ENCODE data around the gene EIF4E2. TPM values are rescaled to one million over a fixed set of nuclear protein-coding genes. Genes with fewer than 3 reads are reported as not detected.

The EIF4E2 gene
- total and polyA plus RNA-seq, 2 experiments from 2014 or later: 53.2 to 85.5 TPM

- no peak within 1 kb of the TSS for H3K27ac ChIP-seq
- no peaks in the 10 kb centered on the region for H3K9me3 ChIP-seq (ENCODE audit: low read depth)
- no peaks in the 10 kb centered on the region for H3K36me3 ChIP-seq
- peaks cover 15% of the 10 kb centered on the region for H3K4me1 ChIP-seq (ENCODE audit: low read depth)
- peak in 1 of 2 donors; percentile 43 for DNase-seq (ENCODE audit: low read depth in 1 of 2, low spot score in 1 of 2)
- H3K27me3 ChIP-seq: no peaks in the 10 kb centered on the region
- H3K4me3 ChIP-seq: no peak within 1 kb of the TSS
- TF ChIP-seq CTCF (IDR thresholded peaks at IDR 0.05; ENCODE audit: low read depth, low read length): no peak
Observed at GRCh38 chr2:232539298-232540231, 10.9 kb upstream of the EIF4E2 start, which contains the start of gene CHRNG. Gene CHRNG (plus strand): TSS chr2:232539692. CDS start chr2:232539748, 56 bp downstream.

DNA sequence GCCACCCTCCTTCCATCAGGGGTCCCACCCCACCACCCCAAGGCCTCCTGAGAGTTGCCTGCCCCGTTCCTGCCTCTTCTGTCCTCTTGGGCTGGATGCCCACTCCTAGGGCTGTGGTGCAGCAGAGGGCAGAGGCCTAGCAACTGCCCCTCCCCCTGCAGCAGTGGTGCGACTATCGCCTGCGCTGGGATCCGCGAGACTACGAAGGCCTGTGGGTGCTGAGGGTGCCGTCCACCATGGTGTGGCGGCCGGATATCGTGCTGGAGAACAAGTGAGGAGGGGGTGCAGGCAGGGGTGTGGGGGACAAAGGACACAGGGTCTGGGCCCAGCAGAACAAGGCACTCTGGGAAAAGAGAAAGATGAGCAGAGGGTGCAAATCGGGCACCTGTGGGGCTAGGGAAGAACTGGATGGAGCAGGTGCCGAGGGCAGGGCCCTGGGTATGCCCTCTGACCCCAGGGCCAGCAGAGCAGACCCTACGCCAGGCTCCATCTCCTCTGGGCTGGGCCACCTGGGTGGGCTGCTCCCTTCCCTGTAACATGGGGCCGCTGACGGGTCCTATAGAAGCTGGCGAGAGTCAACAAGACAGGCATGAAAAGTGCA is 9.9 kb upstream of the EIF4E2 start:
- TF ChIP-seq CTCF (IDR thresholded peaks at IDR 0.05; ENCODE audit: low read depth, low read length): no peak
- no peaks in the 10 kb centered on the region for H3K27me3 ChIP-seq
- no peak overlapping the region for H3K27ac ChIP-seq
- H3K4me1 ChIP-seq (ENCODE audit: low read depth): peaks cover 15% of the 10 kb centered on the region
- no peak for DNase-seq (ENCODE audit: low read depth in 1 of 2, low spot score in 1 of 2)
- no peak overlapping the region for H3K4me3 ChIP-seq
- no peaks in the 10 kb centered on the region for H3K36me3 ChIP-seq
- no peaks in the 10 kb centered on the region for H3K9me3 ChIP-seq (ENCODE audit: low read depth)

DNA sequence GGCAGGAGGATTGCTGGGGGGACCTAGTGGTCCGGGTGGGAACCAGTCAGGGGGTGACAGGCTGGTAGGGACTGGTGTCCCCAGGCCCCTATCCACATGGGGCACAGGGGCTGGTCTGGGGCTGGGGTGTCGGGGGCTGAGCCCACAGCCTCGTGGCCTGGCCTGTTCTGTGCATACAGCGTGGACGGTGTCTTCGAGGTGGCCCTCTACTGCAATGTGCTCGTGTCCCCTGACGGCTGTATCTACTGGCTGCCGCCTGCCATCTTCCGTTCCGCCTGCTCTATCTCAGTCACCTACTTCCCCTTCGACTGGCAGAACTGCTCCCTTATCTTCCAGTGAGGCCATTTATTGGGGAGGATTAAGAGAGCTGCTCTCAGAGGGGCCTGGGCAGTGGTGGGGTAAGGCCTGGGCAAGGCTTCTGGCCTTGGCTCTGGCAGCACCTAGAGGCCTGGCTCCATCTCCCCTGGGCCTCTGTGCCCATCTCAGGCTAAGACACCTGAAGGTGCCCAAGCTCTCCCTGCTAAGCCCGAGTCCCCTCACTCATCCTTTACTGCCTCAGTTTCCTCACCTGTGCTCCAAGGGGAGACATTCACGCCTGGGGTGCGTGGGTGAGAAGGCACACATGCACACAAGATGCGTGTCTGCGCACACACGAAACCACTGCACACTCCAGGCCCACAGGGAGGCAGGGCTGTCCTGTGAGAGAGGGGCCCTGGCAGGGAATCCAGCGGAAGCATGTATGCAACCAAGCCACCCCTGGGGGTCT is 9.1 kb upstream of the EIF4E2 start:
- TF ChIP-seq CTCF (IDR thresholded peaks at IDR 0.05; ENCODE audit: low read depth, low read length): no peak
- no peak overlapping the region for H3K27ac ChIP-seq
- H3K4me3 ChIP-seq: no peak overlapping the region
- H3K36me3 ChIP-seq: no peaks in the 10 kb centered on the region
- H3K27me3 ChIP-seq: no peaks in the 10 kb centered on the region
- DNase-seq (ENCODE audit: low read depth in 1 of 2, low spot score in 1 of 2): no peak
- peaks cover 15% of the 10 kb centered on the region for H3K4me1 ChIP-seq (ENCODE audit: low read depth)
- no peaks in the 10 kb centered on the region for H3K9me3 ChIP-seq (ENCODE audit: low read depth)

DNA sequence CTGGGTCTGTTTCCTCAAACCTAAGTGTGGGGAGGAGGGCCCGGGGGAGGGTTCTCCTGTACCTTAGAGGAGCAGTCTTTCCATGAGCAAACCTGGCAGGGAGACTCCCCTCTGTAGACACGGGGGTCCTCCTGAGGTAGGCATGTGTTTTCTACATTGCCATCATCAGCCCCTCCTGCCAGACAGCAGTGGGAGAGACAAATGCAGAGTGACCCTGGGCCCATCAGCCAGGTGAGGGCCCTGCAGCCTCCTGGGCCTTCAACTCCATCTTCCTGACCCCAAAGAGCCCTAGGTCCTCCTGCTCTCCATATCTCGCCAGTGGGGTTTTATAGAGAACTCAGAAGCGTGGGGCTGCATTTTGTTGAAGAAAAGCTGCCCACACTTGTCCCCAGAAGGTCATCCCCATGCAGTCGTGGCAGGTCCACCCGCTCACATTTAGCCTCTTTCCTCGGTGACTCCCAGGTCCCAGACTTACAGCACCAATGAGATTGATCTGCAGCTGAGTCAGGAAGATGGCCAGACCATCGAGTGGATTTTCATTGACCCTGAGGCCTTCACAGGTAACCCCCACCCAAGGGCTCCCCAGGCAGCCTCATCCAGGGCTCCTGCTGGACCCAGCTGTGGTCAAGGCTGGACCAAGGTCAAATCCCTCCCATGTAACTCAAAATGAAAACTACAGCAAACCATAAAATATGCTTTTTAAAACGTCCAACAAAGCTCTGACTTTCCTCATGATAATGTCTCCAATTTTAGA is 8.4 kb upstream of the EIF4E2 start:
- no peak overlapping the region for H3K4me3 ChIP-seq
- TF ChIP-seq CTCF (IDR thresholded peaks at IDR 0.05; ENCODE audit: low read depth, low read length): no peak
- DNase-seq (ENCODE audit: low read depth in 1 of 2, low spot score in 1 of 2): no peak
- peaks cover 15% of the 10 kb centered on the region for H3K4me1 ChIP-seq (ENCODE audit: low read depth)
- no peaks in the 10 kb centered on the region for H3K27me3 ChIP-seq
- no peaks in the 10 kb centered on the region for H3K9me3 ChIP-seq (ENCODE audit: low read depth)
- H3K36me3 ChIP-seq: no peaks in the 10 kb centered on the region
- no peak overlapping the region for H3K27ac ChIP-seq

Data from cardiac muscle cell (in vitro differentiated cells and primary cell).